CD4-positive, alpha-beta T cell (primary cell): Measurements from ENCODE around the gene TMED10. TPM values are rescaled to one million over a fixed set of nuclear protein-coding genes. Genes with fewer than 3 reads are reported as not detected.

Experiments used
- ATAC-seq: fragments of 200-7000 bp; cut with Tn5 transposase; one replicate; pipeline ENCODE4 v1.10.0; 2022; ENCODE audit warnings: mild to moderate bottlenecking; ENCODE audit not compliant: poor library complexity
- CTCF ChIA-PET: fragments of 350-600 bp; sonication (Branson Sonifier 250); formaldehyde crosslinking; loops from one replicate; lab custom pipeline; 2021; ENCODE audit warnings: antibody characterized with exemption, inconsistent platforms; lab: Charles Lee
- POLR2A ChIA-PET: fragments of 350-600 bp; sonication (Branson Sonifier 250); formaldehyde crosslinking; loops from one replicate; lab custom pipeline; 2021; ENCODE audit warnings: antibody characterized with exemption, inconsistent platforms; lab: Charles Lee
- DNase-seq, 14 experiments: peaks; one replicate each; pipeline ENCODE4 v3.0.0-alpha.2; 2013 to 2020; ENCODE audit warnings: mixed read lengths in 2 of 14
- H3K27ac ChIP-seq, 2 donors: one replicate each; pipeline versions ENCODE4 v1.5.1 to v1.7.0; 2013; ENCODE audit warnings: low read length in 2 of 2, low read depth in 1 of 2, mild to moderate bottlenecking in 1 of 2
- H3K27me3 ChIP-seq, 2 experiments: 1 replicate in 1 of 2; 2 replicates in 1 of 2; pipeline versions ENCODE4 v1.6.1 to v1.7.0; 2013; ENCODE audit warnings: low read length in 2 of 2, control low read depth in 1 of 2, mild to moderate bottlenecking in 1 of 2, moderate library complexity in 1 of 2; ENCODE audit not compliant: insufficient read depth in 2 of 2, control insufficient read depth in 1 of 2
- H3K36me3 ChIP-seq: one replicate; pipeline ENCODE4 v1.6.1; 2013; ENCODE audit warnings: low read length, control low read depth; ENCODE audit not compliant: insufficient read depth
- H3K4me1 ChIP-seq: one replicate; pipeline ENCODE4 v1.6.1; 2013; ENCODE audit warnings: low read length, control low read depth; ENCODE audit not compliant: insufficient read depth
- H3K4me3 ChIP-seq: one replicate; pipeline ENCODE4 v1.5.1; 2013; ENCODE audit warnings: mild to moderate bottlenecking, low read length, moderate library complexity
- H3K9me3 ChIP-seq, 2 experiments: 1 replicate in 1 of 2; 2 replicates in 1 of 2; pipeline versions ENCODE4 v1.6.1 to v1.7.0; 2013; ENCODE audit warnings: low read length in 2 of 2, mild to moderate bottlenecking in 2 of 2, control low read depth in 1 of 2, moderate library complexity in 1 of 2; ENCODE audit not compliant: control insufficient read depth in 1 of 2, insufficient read depth in 1 of 2
- H3K27ac Mint-ChIP-seq: one replicate; pipeline ENCODE4 v1.8.0; 2020; ENCODE audit warnings: mixed read lengths
- H3K27me3 Mint-ChIP-seq: one replicate; pipeline ENCODE4 v1.8.0; 2021; ENCODE audit warnings: mixed read lengths
- H3K36me3 Mint-ChIP-seq: one replicate; pipeline ENCODE4 v1.8.0; 2021; ENCODE audit warnings: low read depth, mixed read lengths
- H3K4me1 Mint-ChIP-seq: one replicate; pipeline ENCODE4 v1.8.0; 2021; ENCODE audit warnings: low read depth, mixed read lengths
- H3K4me3 Mint-ChIP-seq: one replicate; pipeline ENCODE4 v1.8.0; 2020; ENCODE audit warnings: mild to moderate bottlenecking, mixed read lengths
- H3K9me3 Mint-ChIP-seq: one replicate; pipeline ENCODE4 v1.8.0; 2020; ENCODE audit warnings: mixed read lengths
- CTCF ChIP-seq: fragments of 200-600 bp; IDR thresholded peaks from one replicate; pipeline ENCODE4 v1.8.0; 2022; ENCODE audit warnings: antibody characterized with exemption, mild to moderate bottlenecking
- intact Hi-C, 2 experiments: fragments of 100-400 bp; cut with DNase I in 1 of 2; cut with micrococcal nuclease in 1 of 2; formaldehyde crosslinking; loops; one replicate each; pipeline versions ENCODE4 v1.15.1 to v1.9.0; 2023 to 2025; cut with DNase I, micrococcal nuclease
- total RNA-seq, 174 experiments: library from RNA in 2 of 174; stranded (reverse) in 2 of 174; gene quantifications; one replicate each; pipeline ENCODE4 v1.2.3 and lab custom pipeline; 2021 to 2026

Gene TMED10
- total RNA-seq, 2 experiments from 2014 or later = 153 to 156 TPM

DNA sequence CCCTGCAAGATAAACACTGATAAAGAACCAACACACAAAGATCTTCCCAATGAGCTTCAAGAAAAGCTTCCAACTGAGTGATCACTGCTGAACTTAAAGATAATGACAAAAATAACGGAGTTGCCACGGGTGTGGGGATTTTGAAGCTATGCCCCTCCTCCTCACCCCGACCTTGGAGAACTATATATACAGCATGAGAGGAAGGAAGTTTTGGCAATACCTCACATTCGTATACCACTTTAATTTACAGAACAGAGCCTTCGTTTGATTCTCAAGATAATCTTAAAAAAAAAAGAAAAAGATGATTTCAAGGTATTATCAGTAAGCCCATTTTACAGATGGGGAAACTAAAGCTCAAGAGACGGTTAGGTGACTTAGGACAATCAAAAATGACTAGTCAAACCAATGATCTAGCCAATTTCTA is 50.3 kb downstream of the TMED10 start:
- no peaks in the 10 kb centered on the region for H3K27me3 ChIP-seq
- peak overlapping the region; percentile 89 to 93 for H3K27ac ChIP-seq
- H3K9me3 ChIP-seq = no peaks in the 10 kb centered on the region
- peaks cover 33% of the 10 kb centered on the region for H3K36me3 Mint-ChIP-seq
- DNase-seq (peak in 4 of 14 experiments; percentile 11 to 74 (median 60)), ATAC-seq (peak; percentile 37)
- no peaks in the 10 kb centered on the region for H3K9me3 Mint-ChIP-seq
- peaks cover 23% of the 10 kb centered on the region for H3K36me3 ChIP-seq
- H3K27ac Mint-ChIP-seq = peak overlapping the region; percentile 90
- TF ChIP-seq CTCF = no peak
- POLR2A ChIA-PET = interaction anchor here (0.6 to 2.7 kb wide), 24 partner anchors 9 to 1042 kb away, joined by 3 to 23 read pairs (median 4); partner anchors contain the start of genes ACYP1, ALDH6A1, EIF2B2 and ERG28
- peak overlapping the region; percentile 92 for H3K4me3 ChIP-seq
- H3K4me1 ChIP-seq = peaks cover 36% of the 10 kb centered on the region
- no peaks in the 10 kb centered on the region for H3K27me3 Mint-ChIP-seq
- H3K4me1 Mint-ChIP-seq = peaks cover 45% of the 10 kb centered on the region
- CTCF ChIA-PET = interaction anchor here (0.6 to 1.2 kb wide), 4 partner anchors 92 to 1922 kb away, joined by 3 to 6 read pairs (median 3); no protein-coding TSS in a partner anchor
- H3K4me3 Mint-ChIP-seq = peak overlapping the region; percentile 99
- intact Hi-C loops = loop anchor here (2.0 to 5.0 kb wide), 4 partner anchors 49 to 536 kb away; partner anchors contain the start of genes EIF2B2 (in 1 of the 2), ERG28 (in 1 of the 2), TMED10 (in 1 of the 2) and TTLL5 (in 1 of the 2)

DNA sequence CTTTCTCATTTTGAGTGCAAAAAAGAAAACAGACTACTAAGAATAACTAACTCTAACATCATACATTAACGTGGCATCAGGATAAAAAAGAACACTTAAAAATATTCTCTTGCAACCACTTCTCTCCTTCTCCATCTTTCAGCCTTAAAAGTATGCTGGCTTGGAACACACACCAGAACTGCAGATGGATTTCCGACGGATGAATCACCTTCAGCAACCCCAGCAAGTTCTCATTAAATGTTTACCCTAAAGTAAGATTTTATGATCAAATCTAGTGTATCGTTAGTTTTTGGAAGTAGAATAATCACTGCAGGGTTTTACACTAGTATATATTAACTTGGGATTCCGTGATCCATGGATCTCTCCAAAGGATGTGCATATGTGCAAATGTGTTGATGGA is 50.8 kb downstream of the TMED10 start:
- ChIA-PET POLR2A (interaction anchor here (0.7 to 2.7 kb wide), 12 partner anchors 8 to 209 kb away, joined by 3 to 23 read pairs (median 4); partner anchors contain the start of genes ACYP1, EIF2B2 and TMED10), CTCF (interaction anchor here (0.6 to 1.2 kb wide), 3 partner anchors 169 to 1921 kb away, joined by 3 to 6 read pairs (median 3); no protein-coding TSS in a partner anchor)
- H3K27me3 Mint-ChIP-seq = no peaks in the 10 kb centered on the region
- Histone ChIP-seq H3K27me3 (no peaks in the 10 kb centered on the region), H3K27ac (peak overlapping the region; percentile 36 to 93), H3K4me1 (peaks cover 36% of the 10 kb centered on the region), H3K9me3 (no peaks in the 10 kb centered on the region), H3K4me3 (no peak overlapping the region), H3K36me3 (peaks cover 25% of the 10 kb centered on the region)
- peaks cover 38% of the 10 kb centered on the region for H3K36me3 Mint-ChIP-seq
- no peak for TF ChIP-seq CTCF
- peak overlapping the region; percentile 90 for H3K27ac Mint-ChIP-seq
- intact Hi-C loops = loop anchor here (2.0 to 5.0 kb wide), 4 partner anchors 49 to 537 kb away; partner anchors contain the start of genes EIF2B2 (in 1 of the 2), ERG28 (in 1 of the 2), TMED10 (in 1 of the 2) and TTLL5 (in 1 of the 2)
- peaks cover 45% of the 10 kb centered on the region for H3K4me1 Mint-ChIP-seq
- DNase-seq (peak in 2 of 14 experiments; percentile 27 to 31), ATAC-seq (no peak)
- H3K9me3 Mint-ChIP-seq = no peaks in the 10 kb centered on the region
- H3K4me3 Mint-ChIP-seq = peak overlapping the region; percentile 99

- peaks cover 54% of the 10 kb centered on the region for H3K36me3 Mint-ChIP-seq
- ChIA-PET CTCF (no interaction called here), POLR2A (no interaction called here)
- no peaks in the 10 kb centered on the region for H3K9me3 Mint-ChIP-seq
- H3K4me1 ChIP-seq = peaks cover 36% of the 10 kb centered on the region
- no peak for TF ChIP-seq CTCF
- no peak overlapping the region for H3K27ac ChIP-seq
- no peak overlapping the region for H3K4me3 ChIP-seq
- no peaks in the 10 kb centered on the region for H3K27me3 ChIP-seq
- H3K27me3 Mint-ChIP-seq = no peaks in the 10 kb centered on the region
- peak overlapping the region; percentile 7 for H3K4me3 Mint-ChIP-seq
- H3K36me3 ChIP-seq = peaks cover 32% of the 10 kb centered on the region
- peak in 8 of 14 experiments; percentile 3 to 65 (median 35) for DNase-seq
- H3K4me1 Mint-ChIP-seq = peaks cover 45% of the 10 kb centered on the region
- intact Hi-C loops = no loop called here
- H3K9me3 ChIP-seq = no peaks in the 10 kb centered on the region
- peak overlapping the region; percentile 90 for H3K27ac Mint-ChIP-seq
- peak; percentile 40 for ATAC-seq
Measured at GRCh38 chr14:75123991-75124390, 52.4 kb downstream of the TMED10 start.
